GM23338 (cell line): Measurements from ENCODE around the gene CEP250. TPM values are rescaled to one million over a fixed set of nuclear protein-coding genes. Genes with fewer than 3 reads are reported as not detected.

Source experiments
- ATAC-seq: fragments of 200-7000 bp; cut with Tn5 transposase; 3 replicates; pipeline ENCODE4 v1.9.1; 2020
- DNase-seq: peaks from one replicate; pipeline ENCODE4 v3.0.0-alpha.2; 2015; ENCODE audit warnings: low spot score
- H2AFZ ChIP-seq: fragments of 200-600 bp; sonication (generic); 2 replicates; pipeline ENCODE4 v1.8.0; 2016; ENCODE audit warnings: antibody characterized with exemption, mild to moderate bottlenecking, moderate library complexity
- H3F3A ChIP-seq: fragments of 200-600 bp; sonication (generic); replicated peaks from 2 replicates; pipeline ENCODE4 v1.8.0; 2017; ENCODE audit warnings: antibody characterized with exemption, mixed run types, low read depth
- H3K27ac ChIP-seq: fragments of 200-600 bp; sonication (generic); 2 replicates; pipeline ENCODE4 v1.6.1; 2016; ENCODE audit warnings: low read depth
- H3K27me3 ChIP-seq: fragments of 200-600 bp; sonication (generic); 2 replicates; pipeline ENCODE4 v1.8.0; 2016; ENCODE audit warnings: mild to moderate bottlenecking, mixed run types, moderate library complexity; ENCODE audit not compliant: insufficient read depth
- H3K36me3 ChIP-seq: fragments of 200-600 bp; sonication (generic); 2 replicates; pipeline ENCODE4 v1.8.0; 2016; ENCODE audit warnings: mild to moderate bottlenecking; ENCODE audit not compliant: insufficient read depth
- H3K4me1 ChIP-seq: fragments of 200-600 bp; sonication (generic); 2 replicates; pipeline ENCODE4 v1.8.0; 2016; ENCODE audit warnings: mild to moderate bottlenecking, moderate library complexity; ENCODE audit not compliant: insufficient read depth
- H3K4me2 ChIP-seq: fragments of 200-600 bp; sonication (generic); 2 replicates; pipeline ENCODE4 v1.7.1; 2017; ENCODE audit warnings: mixed run types
- H3K4me3 ChIP-seq: fragments of 200-600 bp; sonication (generic); 2 replicates; pipeline ENCODE4 v1.6.1; 2016; ENCODE audit warnings: mixed run types
- H3K79me2 ChIP-seq: fragments of 200-600 bp; sonication (generic); replicated peaks from 2 replicates; pipeline ENCODE4 v1.8.0; 2017; ENCODE audit warnings: mild to moderate bottlenecking; ENCODE audit not compliant: insufficient read depth
- H3K9me2 ChIP-seq: fragments of 200-600 bp; sonication (generic); 2 replicates; pipeline ENCODE4 v1.8.0; 2017; ENCODE audit not compliant: insufficient read depth
- H4K20me1 ChIP-seq: fragments of 200-600 bp; sonication (generic); replicated peaks from 2 replicates; pipeline ENCODE4 v1.8.0; 2017; ENCODE audit warnings: mild to moderate bottlenecking; ENCODE audit not compliant: insufficient read depth
- H3K27ac Mint-ChIP-seq: 2 replicates; pipeline ENCODE4 v1.8.0; 2020; ENCODE audit warnings: inconsistent platforms, mild to moderate bottlenecking, moderate library complexity, mixed read lengths
- H3K27me3 Mint-ChIP-seq: 3 replicates; pipeline ENCODE4 v1.8.0; 2022; ENCODE audit warnings: low read depth, mild to moderate bottlenecking, moderate library complexity, mixed read lengths, inconsistent platforms; ENCODE audit not compliant: insufficient read depth, poor library complexity
- H3K36me3 Mint-ChIP-seq: 3 replicates; pipeline ENCODE4 v1.8.0; 2021; ENCODE audit warnings: low read depth, mild to moderate bottlenecking, inconsistent platforms, moderate library complexity, mixed read lengths
- H3K4me1 Mint-ChIP-seq: 3 replicates; pipeline ENCODE4 v1.8.0; 2020; ENCODE audit warnings: mild to moderate bottlenecking, inconsistent platforms, mixed read lengths
- H3K4me3 Mint-ChIP-seq: 3 replicates; pipeline ENCODE4 v1.8.0; 2021; ENCODE audit warnings: moderate library complexity, mild to moderate bottlenecking, inconsistent platforms, mixed read lengths
- H3K9me3 Mint-ChIP-seq: 3 replicates; pipeline ENCODE4 v1.8.0; 2020; ENCODE audit warnings: moderate library complexity, mild to moderate bottlenecking, inconsistent platforms, mixed read lengths
- CREB1 ChIP-seq: fragments of 250-450 bp; sonication (Bioruptor Pico); IDR thresholded peaks from 2 replicates; pipeline ENCODE4 v1.5.0; 2020; ENCODE audit warnings: low read depth, mild to moderate bottlenecking, moderate library complexity
- EZH2 ChIP-seq: fragments of 200-600 bp; sonication (generic); IDR thresholded peaks from one replicate; pipeline ENCODE4 v1.8.0; 2017; ENCODE audit warnings: antibody characterized with exemption, mild to moderate bottlenecking, low read depth; ENCODE audit not compliant: unreplicated experiment
- EZH2phosphoT487 ChIP-seq: fragments of 200-600 bp; sonication (generic); IDR thresholded peaks from one replicate; pipeline ENCODE4 v1.8.1; 2018; ENCODE audit warnings: antibody characterized with exemption; ENCODE audit not compliant: unreplicated experiment
- JUNB ChIP-seq: IDR thresholded peaks from one replicate; pipeline ENCODE4 v1.6.1; 2016; ENCODE audit warnings: antibody characterized with exemption; ENCODE audit not compliant: unreplicated experiment
- NANOG ChIP-seq: IDR thresholded peaks from 2 replicates; pipeline ENCODE4 v1.6.1; 2016; ENCODE audit warnings: antibody characterized with exemption, borderline replicate concordance
- POLR2AphosphoS5 ChIP-seq: IDR thresholded peaks from 2 replicates; pipeline ENCODE4 v1.6.1; 2016; ENCODE audit warnings: antibody characterized with exemption, low read depth
- STAT1 ChIP-seq: IDR thresholded peaks from one replicate; pipeline ENCODE4 v1.6.1; 2016; ENCODE audit warnings: antibody characterized with exemption; ENCODE audit not compliant: unreplicated experiment
- ZNF114 ChIP-seq: fragments of 250-450 bp; sonication (Bioruptor Pico); IDR thresholded peaks from 2 replicates; pipeline ENCODE4 v1.5.0; 2020; ENCODE audit warnings: mild to moderate bottlenecking, moderate library complexity
- ZNF331 ChIP-seq: fragments of 250-450 bp; sonication (Bioruptor Pico); IDR thresholded peaks from 2 replicates; pipeline ENCODE4 v1.5.0; 2020; ENCODE audit warnings: low read depth, mild to moderate bottlenecking, moderate library complexity
- polyA plus RNA-seq: library from polyadenylated mRNA; unstranded; fragments of >200 nt; fragmentation: Nextera tagmentation; extraction: Ambion mirVana; gene quantifications from 2 replicates; pipeline ENCODE4 v1.2.1, GENCODE V29; 2016
- total RNA-seq: library from RNA; depleted of rRNA; stranded (reverse); fragments of >200 nt; shearing (Covaris generic); gene quantifications from 2 replicates; pipeline ENCODE4 v1.2.3, GENCODE V29; 2014
- TF ChIP-seq, protein P1 (sequence below), 2 experiments: fragments of 200-600 bp in 1 of 2; sonication (generic) in 1 of 2; conservative IDR thresholded peaks; 2 replicates each; pipeline versions ENCODE4 v1.5.1 to v1.6.1; 2016 to 2017; ENCODE audit warnings: antibody characterized with exemption in 2 of 2, low read depth in 2 of 2, mild to moderate bottlenecking in 2 of 2, moderate library complexity in 1 of 2
- TF ChIP-seq, protein P2 (sequence below): IDR thresholded peaks from 2 replicates; pipeline ENCODE4 v1.6.1; 2016; ENCODE audit warnings: antibody characterized with exemption
- TF ChIP-seq, protein P3 (sequence below): IDR thresholded peaks from one replicate; pipeline ENCODE4 v1.6.1; 2018; ENCODE audit warnings: antibody characterized with exemption; ENCODE audit not compliant: unreplicated experiment
- TF ChIP-seq, protein P4 (sequence below): fragments of 250-450 bp; sonication (Bioruptor Pico); IDR thresholded peaks from 2 replicates; pipeline ENCODE4 v1.5.0; 2020; ENCODE audit warnings: mild to moderate bottlenecking, moderate library complexity

Gene CEP250
- total and polyA plus RNA-seq, 2 experiments from 2014 or later, result 28.0 to 29.1 TPM

DNA sequence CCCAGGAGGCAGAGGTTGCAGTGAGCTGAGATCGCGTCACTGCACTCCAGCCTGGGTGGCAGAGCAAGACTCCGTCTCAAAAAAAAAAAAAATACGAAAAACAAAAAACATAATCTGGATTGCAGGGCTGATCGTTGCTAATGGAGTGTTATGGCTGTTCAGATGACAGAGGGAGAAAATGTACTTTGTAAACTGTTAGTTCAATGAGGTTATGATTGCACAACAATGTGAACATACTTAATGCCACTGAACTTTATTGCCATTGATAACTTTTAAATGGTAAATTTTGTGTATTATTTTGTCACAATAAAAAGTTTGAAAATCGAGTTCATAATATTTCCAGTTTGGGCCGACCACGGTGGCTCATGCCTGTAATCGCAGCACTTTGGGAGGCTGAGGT, 63.6 kb downstream of the CEP250 start:
- H3K27ac Mint-ChIP-seq, result no peak overlapping the region
- Histone ChIP-seq H3K36me3 (no peaks in the 10 kb centered on the region), H3K27ac (no peak overlapping the region), H3K4me1 (no peaks in the 10 kb centered on the region), H3F3A (no peaks in the 10 kb centered on the region), H3K27me3 (no peaks in the 10 kb centered on the region), H3K4me3 (no peak overlapping the region), H2AFZ (no peak overlapping the region), H3K4me2 (no peak overlapping the region), H4K20me1 (no peaks in the 10 kb centered on the region), H3K79me2 (no peaks in the 10 kb centered on the region), H3K9me2 (no peaks in the 10 kb centered on the region)
- H3K27me3 Mint-ChIP-seq, result peaks cover 24% of the 10 kb centered on the region
- no peak for DNase-seq
- no peak for TF ChIP-seq NANOG
- TF ChIP-seq, protein P1, sequence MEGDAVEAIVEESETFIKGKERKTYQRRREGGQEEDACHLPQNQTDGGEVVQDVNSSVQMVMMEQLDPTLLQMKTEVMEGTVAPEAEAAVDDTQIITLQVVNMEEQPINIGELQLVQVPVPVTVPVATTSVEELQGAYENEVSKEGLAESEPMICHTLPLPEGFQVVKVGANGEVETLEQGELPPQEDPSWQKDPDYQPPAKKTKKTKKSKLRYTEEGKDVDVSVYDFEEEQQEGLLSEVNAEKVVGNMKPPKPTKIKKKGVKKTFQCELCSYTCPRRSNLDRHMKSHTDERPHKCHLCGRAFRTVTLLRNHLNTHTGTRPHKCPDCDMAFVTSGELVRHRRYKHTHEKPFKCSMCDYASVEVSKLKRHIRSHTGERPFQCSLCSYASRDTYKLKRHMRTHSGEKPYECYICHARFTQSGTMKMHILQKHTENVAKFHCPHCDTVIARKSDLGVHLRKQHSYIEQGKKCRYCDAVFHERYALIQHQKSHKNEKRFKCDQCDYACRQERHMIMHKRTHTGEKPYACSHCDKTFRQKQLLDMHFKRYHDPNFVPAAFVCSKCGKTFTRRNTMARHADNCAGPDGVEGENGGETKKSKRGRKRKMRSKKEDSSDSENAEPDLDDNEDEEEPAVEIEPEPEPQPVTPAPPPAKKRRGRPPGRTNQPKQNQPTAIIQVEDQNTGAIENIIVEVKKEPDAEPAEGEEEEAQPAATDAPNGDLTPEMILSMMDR (conservative IDR thresholded peaks at IDR 0.05; ENCODE audit: low read depth in 2 of 2), result no peak
- TF ChIP-seq, protein P2, sequence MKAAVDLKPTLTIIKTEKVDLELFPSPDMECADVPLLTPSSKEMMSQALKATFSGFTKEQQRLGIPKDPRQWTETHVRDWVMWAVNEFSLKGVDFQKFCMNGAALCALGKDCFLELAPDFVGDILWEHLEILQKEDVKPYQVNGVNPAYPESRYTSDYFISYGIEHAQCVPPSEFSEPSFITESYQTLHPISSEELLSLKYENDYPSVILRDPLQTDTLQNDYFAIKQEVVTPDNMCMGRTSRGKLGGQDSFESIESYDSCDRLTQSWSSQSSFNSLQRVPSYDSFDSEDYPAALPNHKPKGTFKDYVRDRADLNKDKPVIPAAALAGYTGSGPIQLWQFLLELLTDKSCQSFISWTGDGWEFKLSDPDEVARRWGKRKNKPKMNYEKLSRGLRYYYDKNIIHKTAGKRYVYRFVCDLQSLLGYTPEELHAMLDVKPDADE, result no peak
- no peak for TF ChIP-seq POLR2AphosphoS5
- TF ChIP-seq EZH2phosphoT487, result no peak
- no peak for TF ChIP-seq STAT1
- TF ChIP-seq CREB1 (CRISPR knock-in tag), result no peak
- TF ChIP-seq JUNB, result no peak
- no peak for TF ChIP-seq ZNF114 (CRISPR knock-in tag)
- TF ChIP-seq, protein P3, sequence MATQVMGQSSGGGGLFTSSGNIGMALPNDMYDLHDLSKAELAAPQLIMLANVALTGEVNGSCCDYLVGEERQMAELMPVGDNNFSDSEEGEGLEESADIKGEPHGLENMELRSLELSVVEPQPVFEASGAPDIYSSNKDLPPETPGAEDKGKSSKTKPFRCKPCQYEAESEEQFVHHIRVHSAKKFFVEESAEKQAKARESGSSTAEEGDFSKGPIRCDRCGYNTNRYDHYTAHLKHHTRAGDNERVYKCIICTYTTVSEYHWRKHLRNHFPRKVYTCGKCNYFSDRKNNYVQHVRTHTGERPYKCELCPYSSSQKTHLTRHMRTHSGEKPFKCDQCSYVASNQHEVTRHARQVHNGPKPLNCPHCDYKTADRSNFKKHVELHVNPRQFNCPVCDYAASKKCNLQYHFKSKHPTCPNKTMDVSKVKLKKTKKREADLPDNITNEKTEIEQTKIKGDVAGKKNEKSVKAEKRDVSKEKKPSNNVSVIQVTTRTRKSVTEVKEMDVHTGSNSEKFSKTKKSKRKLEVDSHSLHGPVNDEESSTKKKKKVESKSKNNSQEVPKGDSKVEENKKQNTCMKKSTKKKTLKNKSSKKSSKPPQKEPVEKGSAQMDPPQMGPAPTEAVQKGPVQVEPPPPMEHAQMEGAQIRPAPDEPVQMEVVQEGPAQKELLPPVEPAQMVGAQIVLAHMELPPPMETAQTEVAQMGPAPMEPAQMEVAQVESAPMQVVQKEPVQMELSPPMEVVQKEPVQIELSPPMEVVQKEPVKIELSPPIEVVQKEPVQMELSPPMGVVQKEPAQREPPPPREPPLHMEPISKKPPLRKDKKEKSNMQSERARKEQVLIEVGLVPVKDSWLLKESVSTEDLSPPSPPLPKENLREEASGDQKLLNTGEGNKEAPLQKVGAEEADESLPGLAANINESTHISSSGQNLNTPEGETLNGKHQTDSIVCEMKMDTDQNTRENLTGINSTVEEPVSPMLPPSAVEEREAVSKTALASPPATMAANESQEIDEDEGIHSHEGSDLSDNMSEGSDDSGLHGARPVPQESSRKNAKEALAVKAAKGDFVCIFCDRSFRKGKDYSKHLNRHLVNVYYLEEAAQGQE, result no peak
- TF ChIP-seq, protein P4, sequence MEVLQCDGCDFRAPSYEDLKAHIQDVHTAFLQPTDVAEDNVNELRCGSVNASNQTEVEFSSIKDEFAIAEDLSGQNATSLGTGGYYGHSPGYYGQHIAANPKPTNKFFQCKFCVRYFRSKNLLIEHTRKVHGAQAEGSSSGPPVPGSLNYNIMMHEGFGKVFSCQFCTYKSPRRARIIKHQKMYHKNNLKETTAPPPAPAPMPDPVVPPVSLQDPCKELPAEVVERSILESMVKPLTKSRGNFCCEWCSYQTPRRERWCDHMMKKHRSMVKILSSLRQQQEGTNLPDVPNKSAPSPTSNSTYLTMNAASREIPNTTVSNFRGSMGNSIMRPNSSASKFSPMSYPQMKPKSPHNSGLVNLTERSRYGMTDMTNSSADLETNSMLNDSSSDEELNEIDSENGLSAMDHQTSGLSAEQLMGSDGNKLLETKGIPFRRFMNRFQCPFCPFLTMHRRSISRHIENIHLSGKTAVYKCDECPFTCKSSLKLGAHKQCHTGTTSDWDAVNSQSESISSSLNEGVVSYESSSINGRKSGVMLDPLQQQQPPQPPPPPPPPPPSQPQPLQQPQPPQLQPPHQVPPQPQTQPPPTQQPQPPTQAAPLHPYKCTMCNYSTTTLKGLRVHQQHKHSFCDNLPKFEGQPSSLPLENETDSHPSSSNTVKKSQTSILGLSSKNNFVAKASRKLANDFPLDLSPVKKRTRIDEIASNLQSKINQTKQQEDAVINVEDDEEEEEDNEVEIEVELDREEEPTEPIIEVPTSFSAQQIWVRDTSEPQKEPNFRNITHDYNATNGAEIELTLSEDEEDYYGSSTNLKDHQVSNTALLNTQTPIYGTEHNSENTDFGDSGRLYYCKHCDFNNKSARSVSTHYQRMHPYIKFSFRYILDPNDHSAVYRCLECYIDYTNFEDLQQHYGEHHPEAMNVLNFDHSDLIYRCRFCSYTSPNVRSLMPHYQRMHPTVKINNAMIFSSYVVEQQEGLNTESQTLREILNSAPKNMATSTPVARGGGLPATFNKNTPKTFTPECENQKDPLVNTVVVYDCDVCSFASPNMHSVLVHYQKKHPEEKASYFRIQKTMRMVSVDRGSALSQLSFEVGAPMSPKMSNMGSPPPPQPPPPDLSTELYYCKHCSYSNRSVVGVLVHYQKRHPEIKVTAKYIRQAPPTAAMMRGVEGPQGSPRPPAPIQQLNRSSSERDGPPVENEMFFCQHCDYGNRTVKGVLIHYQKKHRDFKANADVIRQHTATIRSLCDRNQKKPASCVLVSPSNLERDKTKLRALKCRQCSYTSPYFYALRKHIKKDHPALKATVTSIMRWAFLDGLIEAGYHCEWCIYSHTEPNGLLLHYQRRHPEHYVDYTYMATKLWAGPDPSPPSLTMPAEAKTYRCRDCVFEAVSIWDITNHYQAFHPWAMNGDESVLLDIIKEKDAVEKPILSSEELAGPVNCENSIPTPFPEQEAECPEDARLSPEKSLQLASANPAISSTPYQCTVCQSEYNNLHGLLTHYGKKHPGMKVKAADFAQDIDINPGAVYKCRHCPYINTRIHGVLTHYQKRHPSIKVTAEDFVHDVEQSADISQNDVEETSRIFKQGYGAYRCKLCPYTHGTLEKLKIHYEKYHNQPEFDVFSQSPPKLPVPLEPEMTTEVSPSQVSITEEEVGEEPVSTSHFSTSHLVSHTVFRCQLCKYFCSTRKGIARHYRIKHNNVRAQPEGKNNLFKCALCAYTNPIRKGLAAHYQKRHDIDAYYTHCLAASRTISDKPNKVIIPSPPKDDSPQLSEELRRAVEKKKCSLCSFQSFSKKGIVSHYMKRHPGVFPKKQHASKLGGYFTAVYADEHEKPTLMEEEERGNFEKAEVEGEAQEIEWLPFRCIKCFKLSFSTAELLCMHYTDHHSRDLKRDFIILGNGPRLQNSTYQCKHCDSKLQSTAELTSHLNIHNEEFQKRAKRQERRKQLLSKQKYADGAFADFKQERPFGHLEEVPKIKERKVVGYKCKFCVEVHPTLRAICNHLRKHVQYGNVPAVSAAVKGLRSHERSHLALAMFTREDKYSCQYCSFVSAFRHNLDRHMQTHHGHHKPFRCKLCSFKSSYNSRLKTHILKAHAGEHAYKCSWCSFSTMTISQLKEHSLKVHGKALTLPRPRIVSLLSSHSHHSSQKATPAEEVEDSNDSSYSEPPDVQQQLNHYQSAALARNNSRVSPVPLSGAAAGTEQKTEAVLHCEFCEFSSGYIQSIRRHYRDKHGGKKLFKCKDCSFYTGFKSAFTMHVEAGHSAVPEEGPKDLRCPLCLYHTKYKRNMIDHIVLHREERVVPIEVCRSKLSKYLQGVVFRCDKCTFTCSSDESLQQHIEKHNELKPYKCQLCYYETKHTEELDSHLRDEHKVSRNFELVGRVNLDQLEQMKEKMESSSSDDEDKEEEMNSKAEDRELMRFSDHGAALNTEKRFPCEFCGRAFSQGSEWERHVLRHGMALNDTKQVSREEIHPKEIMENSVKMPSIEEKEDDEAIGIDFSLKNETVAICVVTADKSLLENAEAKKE (CRISPR knock-in tag), result no peak
- TF ChIP-seq EZH2, result no peak
- no peak for TF ChIP-seq ZNF331
- H3K9me3 Mint-ChIP-seq, result no peaks in the 10 kb centered on the region
- H3K4me3 Mint-ChIP-seq, result no peak overlapping the region
- no peaks in the 10 kb centered on the region for H3K36me3 Mint-ChIP-seq
- H3K4me1 Mint-ChIP-seq, result no peaks in the 10 kb centered on the region
- ATAC-seq, result no peak
